HepG2 (cell line): ENCODE measurements around the gene NPSR1. TPM values are rescaled to one million over a fixed set of nuclear protein-coding genes. Genes with fewer than 3 reads are reported as not detected.
A peak's percentile ranks its signal among the peaks of the same experiment; 100 is the strongest.

Source experiments
- ATAC-seq: fragments of 200-7000 bp; cut with Tn5 transposase; 3 replicates; pipeline ENCODE4 v1.9.1; 2020; ENCODE audit warnings: mild to moderate bottlenecking, moderate library complexity
- BruUV-seq: library from RNA; stranded (reverse); fragments of 400-500 nt; replicated peaks from 2 replicates; lab custom pipeline; 2021; lab: Mats Ljungman, UMichigan
- CTCF ChIA-PET: fragments of 300-600 bp; formaldehyde crosslinking; extraction: SDS; loops from one replicate; lab custom pipeline; 2021; ENCODE audit warnings: low total read pairs, inconsistent platforms, low intra/inter-chr PET ratio; lab: Yijun Ruan, JAX
- POLR2A ChIA-PET: fragments of 350-600 bp; sonication (Branson Sonifier 250); formaldehyde crosslinking; loops from one replicate; lab custom pipeline; 2020; ENCODE audit warnings: antibody characterized with exemption, inconsistent platforms; lab: Yijun Ruan, JAX
- DNase-seq: peaks from one replicate; pipeline ENCODE4 v3.0.0-alpha.2; 2015; ENCODE audit warnings: low spot score
- FAIRE-seq: peaks from 3 replicates; lab custom pipeline; 2011; peaks lifted over from hg19 to GRCh38; lab: Jason Lieb, UNC
- H2AFZ ChIP-seq: one replicate; pipeline ENCODE4 v1.6.1; 2011; ENCODE audit warnings: low read length, inconsistent platforms
- H3K27ac ChIP-seq: fragments of 300-600 bp; 3 replicates; pipeline ENCODE4 v1.8.0; 2011; ENCODE audit warnings: mixed run types, mild to moderate bottlenecking, mixed read lengths, low read length, inconsistent platforms; ENCODE audit not compliant: insufficient read depth; ENCODE audit errors: extremely low read length
- H3K27me3 ChIP-seq, 2 experiments: fragments of 200-600 bp in 1 of 2; 2 replicates in 1 of 2; 3 replicates in 1 of 2; pipeline versions ENCODE4 v1.6.0 to v1.8.0; 2011; ENCODE audit warnings: low read length in 2 of 2, mild to moderate bottlenecking in 2 of 2, moderate library complexity in 2 of 2, inconsistent platforms in 1 of 2; ENCODE audit not compliant: insufficient read depth in 2 of 2, control insufficient read depth in 1 of 2
- H3K36me3 ChIP-seq, 2 experiments: fragments of 200-600 bp in 1 of 2; replicated peaks in 1 of 2; 2 replicates in 1 of 2; 3 replicates in 1 of 2; pipeline versions ENCODE4 v1.5.1 to v1.8.0; 2011; ENCODE audit warnings: low read length in 2 of 2, inconsistent platforms in 1 of 2; ENCODE audit not compliant: insufficient read depth in 2 of 2, control insufficient read depth in 1 of 2
- H3K4me1 ChIP-seq: 2 replicates; pipeline ENCODE4 v1.5.1; 2012; ENCODE audit warnings: low read length, inconsistent platforms; ENCODE audit not compliant: insufficient read depth
- H3K4me2 ChIP-seq: 2 replicates; pipeline ENCODE4 v1.6.0; 2011; ENCODE audit warnings: low read depth, low read length, inconsistent platforms
- H3K4me3 ChIP-seq, 3 experiments: fragments of 200-600 bp in 1 of 3; sonication (generic), shearing (Covaris generic) in 1 of 3; replicated peaks in 1 of 3; 2 replicates each; pipeline ENCODE4 v1.5.1; 2011 to 2016; ENCODE audit warnings: low read length in 3 of 3, inconsistent platforms in 2 of 3, low read depth in 2 of 3, mild to moderate bottlenecking in 2 of 3, control low read depth in 1 of 3, mixed read lengths in 1 of 3; ENCODE audit not compliant: insufficient read depth in 1 of 3
- H3K79me2 ChIP-seq: one replicate; pipeline ENCODE4 v1.6.1; 2011; ENCODE audit warnings: low read length, inconsistent platforms; ENCODE audit not compliant: insufficient read depth
- H3K9ac ChIP-seq: 2 replicates; pipeline ENCODE4 v1.6.0; 2011; ENCODE audit warnings: mild to moderate bottlenecking, low read depth, low read length, inconsistent platforms; ENCODE audit not compliant: insufficient read depth
- H3K9me3 ChIP-seq: 2 replicates; pipeline ENCODE4 v1.5.1; 2012; ENCODE audit warnings: mild to moderate bottlenecking, low read length
- H4K20me1 ChIP-seq: 2 replicates; pipeline ENCODE4 v1.6.0; 2011; ENCODE audit warnings: inconsistent platforms, mild to moderate bottlenecking, low read length, moderate library complexity; ENCODE audit not compliant: insufficient read depth
- EHMT2 ChIP-seq: fragments of 200-600 bp; sonication (generic); IDR thresholded peaks from 2 replicates; pipeline ENCODE4 v1.7.0; 2017; ENCODE audit warnings: antibody characterized with exemption, low read depth, low read length, borderline replicate concordance
- HNF4A ChIP-seq: sonication (generic); formaldehyde crosslinking; IDR thresholded peaks from 2 replicates; pipeline ENCODE4 v1.4.0; 2020; ENCODE audit warnings: missing genetic modification reagents
- HOXA7 ChIP-seq: sonication (generic); formaldehyde crosslinking; IDR thresholded peaks from 2 replicates; pipeline ENCODE4 v1.8.1; 2022; ENCODE audit warnings: mild to moderate bottlenecking, missing genetic modification reagents, moderate library complexity
- TOE1 ChIP-seq: sonication (generic); formaldehyde crosslinking; IDR thresholded peaks from 2 replicates; pipeline ENCODE4 v1.4.0; 2020; ENCODE audit warnings: mild to moderate bottlenecking, missing genetic modification reagents
- TSC22D2 ChIP-seq: sonication (generic); formaldehyde crosslinking; IDR thresholded peaks from 2 replicates; pipeline ENCODE4 v1.5.1; 2020; ENCODE audit warnings: missing genetic modification reagents, mild to moderate bottlenecking, borderline replicate concordance
- ZNF616 ChIP-seq: sonication (generic); formaldehyde crosslinking; IDR thresholded peaks from 2 replicates; pipeline ENCODE4 v1.5.0; 2020; ENCODE audit warnings: low read depth, mild to moderate bottlenecking, missing genetic modification reagents
- ZNF841 ChIP-seq: sonication (generic); formaldehyde crosslinking; IDR thresholded peaks from 2 replicates; pipeline ENCODE4 v1.8.1; 2023; ENCODE audit warnings: missing genetic modification reagents, borderline replicate concordance
- ZNF879 ChIP-seq: sonication (generic); formaldehyde crosslinking; IDR thresholded peaks from 2 replicates; pipeline ENCODE4 v1.8.1; 2023; ENCODE audit warnings: missing genetic modification reagents
- in situ Hi-C: cut with HindIII; loops from 2 replicates; pipeline ENCODE4 v1.10.0; 2017; ENCODE audit warnings: low pct_unique_long_range_greater_than_20kb; ENCODE audit not compliant: extremely low pct_ligation_motif_present
- intact Hi-C: fragments of 100-400 bp; cut with micrococcal nuclease; formaldehyde crosslinking; loops from one replicate; pipeline ENCODE4 v1.10.0; 2022; ENCODE audit not compliant: unreplicated experiment
- polyA plus RNA-seq, 8 experiments: library from polyadenylated mRNA; depleted of rRNA in 3 of 8; stranded (reverse) in 7 of 8; unstranded in 1 of 8; fragments of >200 nt; fragmentation: Illumina TruSeq in 4 of 8; extraction: Trizol in 4 of 8; gene quantifications; 2 replicates each; pipeline versions ENCODE4 v1.2.1 to v1.2.3, GENCODE V29; 2011 to 2016; ENCODE audit warnings: low read depth in 4 of 8, missing spikeins in 1 of 8, mixed read lengths in 1 of 8; ENCODE audit not compliant: insufficient read depth in 1 of 8
- total RNA-seq, 5 experiments: library from RNA; depleted of rRNA; stranded (reverse); fragments of >200 nt; fragmentation: Illumina TruSeq; extraction: Trizol; gene quantifications; 2 replicates each; pipeline ENCODE4 v1.2.3, GENCODE V29; 2016; ENCODE audit warnings: low read depth in 1 of 5
- TF ChIP-seq, protein P1 (sequence below): sonication (generic); formaldehyde crosslinking; IDR thresholded peaks from 2 replicates; pipeline ENCODE4 v1.4.0; 2020; ENCODE audit warnings: missing genetic modification reagents, mild to moderate bottlenecking, borderline replicate concordance
- TF ChIP-seq, protein P2 (sequence below): sonication (generic); formaldehyde crosslinking; IDR thresholded peaks from 2 replicates; pipeline ENCODE4 v1.4.0; 2020; ENCODE audit warnings: mild to moderate bottlenecking, missing genetic modification reagents

Gene NPSR1
- total and polyA plus RNA-seq, 2 of the 13 experiments (the other 11 are each of a cell fraction or from before 2014, with no cell fraction given) = not detected

DNA sequence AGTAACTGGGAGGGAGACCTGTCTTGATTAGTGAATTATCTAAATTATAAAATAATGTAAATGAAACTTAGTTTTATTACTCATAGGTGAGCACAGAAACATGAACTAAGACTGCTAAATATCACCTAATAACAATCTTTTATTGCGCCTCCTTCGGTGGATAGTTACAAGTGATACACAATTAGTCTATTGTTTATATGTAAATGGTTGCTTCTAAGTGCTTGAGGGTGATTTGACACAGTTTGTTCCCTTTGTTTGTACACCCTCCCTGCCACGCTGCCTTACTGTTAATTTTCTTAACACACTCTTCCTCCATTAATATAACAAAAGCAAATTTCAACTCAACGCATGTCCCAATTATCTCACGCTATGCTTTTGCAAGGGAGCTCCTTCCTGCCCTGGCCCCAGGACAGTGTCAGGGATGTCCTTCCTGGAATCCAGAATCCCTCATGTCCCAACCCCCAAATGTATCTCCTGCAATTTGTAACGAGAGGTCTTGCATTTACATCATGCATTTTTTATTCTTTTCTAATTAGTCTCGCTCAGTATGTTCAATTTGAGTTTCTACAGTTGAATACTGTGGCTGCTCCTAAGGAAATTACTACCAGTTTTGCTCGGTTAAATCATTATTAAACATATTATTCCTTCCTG lies 4.2 kb downstream of the NPSR1 start (continued):
- TF ChIP-seq, protein P1, sequence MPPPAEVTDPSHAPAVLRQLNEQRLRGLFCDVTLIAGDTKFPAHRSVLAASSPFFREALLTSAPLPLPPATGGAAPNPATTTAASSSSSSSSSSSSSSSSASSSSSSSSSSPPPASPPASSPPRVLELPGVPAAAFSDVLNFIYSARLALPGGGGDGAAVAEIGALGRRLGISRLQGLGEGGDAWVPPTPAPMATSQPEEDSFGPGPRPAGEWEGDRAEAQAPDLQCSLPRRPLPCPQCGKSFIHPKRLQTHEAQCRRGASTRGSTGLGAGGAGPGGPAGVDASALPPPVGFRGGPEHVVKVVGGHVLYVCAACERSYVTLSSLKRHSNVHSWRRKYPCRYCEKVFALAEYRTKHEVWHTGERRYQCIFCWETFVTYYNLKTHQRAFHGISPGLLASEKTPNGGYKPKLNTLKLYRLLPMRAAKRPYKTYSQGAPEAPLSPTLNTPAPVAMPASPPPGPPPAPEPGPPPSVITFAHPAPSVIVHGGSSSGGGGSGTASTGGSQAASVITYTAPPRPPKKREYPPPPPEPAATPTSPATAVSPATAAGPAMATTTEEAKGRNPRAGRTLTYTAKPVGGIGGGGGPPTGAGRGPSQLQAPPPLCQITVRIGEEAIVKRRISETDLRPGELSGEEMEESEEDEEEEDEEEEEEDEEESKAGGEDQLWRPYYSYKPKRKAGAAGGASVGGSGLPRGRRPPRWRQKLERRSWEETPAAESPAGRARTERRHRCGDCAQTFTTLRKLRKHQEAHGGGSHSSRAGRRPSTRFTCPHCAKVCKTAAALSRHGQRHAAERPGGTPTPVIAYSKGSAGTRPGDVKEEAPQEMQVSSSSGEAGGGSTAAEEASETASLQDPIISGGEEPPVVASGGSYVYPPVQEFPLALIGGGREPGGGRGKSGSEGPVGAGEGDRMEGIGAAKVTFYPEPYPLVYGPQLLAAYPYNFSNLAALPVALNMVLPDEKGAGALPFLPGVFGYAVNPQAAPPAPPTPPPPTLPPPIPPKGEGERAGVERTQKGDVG (CRISPR knock-in tag) = no peak
- TF ChIP-seq ZNF616 (CRISPR knock-in tag) (no peak), ZNF841 (CRISPR knock-in tag) (no peak), TOE1 (no peak), TSC22D2 (CRISPR knock-in tag) (no peak), HOXA7 (CRISPR knock-in tag) (no peak), ZNF879 (no peak)
- TF ChIP-seq, all 625 proteins: peak for 0

DNA sequence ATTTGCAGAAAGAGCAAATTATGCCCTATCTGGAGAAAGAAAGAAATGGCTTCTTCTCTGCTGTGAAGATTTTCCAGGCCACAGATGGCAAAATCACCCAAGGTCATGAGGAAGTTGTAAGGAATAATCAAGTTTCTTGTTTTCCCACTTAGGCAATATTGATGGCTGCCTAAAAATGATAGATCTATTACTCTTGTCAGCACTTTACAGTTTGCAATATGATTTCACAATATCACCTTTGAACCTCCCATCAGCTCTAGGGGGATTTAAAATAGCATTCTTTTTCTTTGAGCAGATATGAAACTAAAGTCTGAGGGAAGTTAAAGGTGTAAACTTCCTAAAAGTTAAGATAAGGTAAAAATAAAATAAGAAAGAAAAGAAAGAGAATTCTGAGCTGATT lies 6.7 kb downstream of the NPSR1 start:
- DNase-seq (peak; percentile 4), FAIRE-seq (no peak), ATAC-seq (no peak)
- Histone ChIP-seq H3K9ac (no peak overlapping the region), H3K4me3 (no peak overlapping the region), H3K4me1 (peaks cover 13% of the 10 kb centered on the region), H2AFZ (no peak overlapping the region), H4K20me1 (no peaks in the 10 kb centered on the region), H3K27ac (no peak overlapping the region), H3K9me3 (no peaks in the 10 kb centered on the region), H3K36me3 (peaks cover 1 to 3% of the 10 kb centered on the region in 2 experiments; a peak in 1 of 5 replicates), H3K27me3 (no peaks in the 10 kb centered on the region), H3K79me2 (peaks cover 4% of the 10 kb centered on the region), H3K4me2 (no peak overlapping the region)
- in situ Hi-C loops (no loop called here), intact Hi-C loops (no loop called here)
- ChIA-PET POLR2A (no interaction called here), CTCF (no interaction called here)
- BruUV-seq = no TSS peak
- TF ChIP-seq, protein P2, sequence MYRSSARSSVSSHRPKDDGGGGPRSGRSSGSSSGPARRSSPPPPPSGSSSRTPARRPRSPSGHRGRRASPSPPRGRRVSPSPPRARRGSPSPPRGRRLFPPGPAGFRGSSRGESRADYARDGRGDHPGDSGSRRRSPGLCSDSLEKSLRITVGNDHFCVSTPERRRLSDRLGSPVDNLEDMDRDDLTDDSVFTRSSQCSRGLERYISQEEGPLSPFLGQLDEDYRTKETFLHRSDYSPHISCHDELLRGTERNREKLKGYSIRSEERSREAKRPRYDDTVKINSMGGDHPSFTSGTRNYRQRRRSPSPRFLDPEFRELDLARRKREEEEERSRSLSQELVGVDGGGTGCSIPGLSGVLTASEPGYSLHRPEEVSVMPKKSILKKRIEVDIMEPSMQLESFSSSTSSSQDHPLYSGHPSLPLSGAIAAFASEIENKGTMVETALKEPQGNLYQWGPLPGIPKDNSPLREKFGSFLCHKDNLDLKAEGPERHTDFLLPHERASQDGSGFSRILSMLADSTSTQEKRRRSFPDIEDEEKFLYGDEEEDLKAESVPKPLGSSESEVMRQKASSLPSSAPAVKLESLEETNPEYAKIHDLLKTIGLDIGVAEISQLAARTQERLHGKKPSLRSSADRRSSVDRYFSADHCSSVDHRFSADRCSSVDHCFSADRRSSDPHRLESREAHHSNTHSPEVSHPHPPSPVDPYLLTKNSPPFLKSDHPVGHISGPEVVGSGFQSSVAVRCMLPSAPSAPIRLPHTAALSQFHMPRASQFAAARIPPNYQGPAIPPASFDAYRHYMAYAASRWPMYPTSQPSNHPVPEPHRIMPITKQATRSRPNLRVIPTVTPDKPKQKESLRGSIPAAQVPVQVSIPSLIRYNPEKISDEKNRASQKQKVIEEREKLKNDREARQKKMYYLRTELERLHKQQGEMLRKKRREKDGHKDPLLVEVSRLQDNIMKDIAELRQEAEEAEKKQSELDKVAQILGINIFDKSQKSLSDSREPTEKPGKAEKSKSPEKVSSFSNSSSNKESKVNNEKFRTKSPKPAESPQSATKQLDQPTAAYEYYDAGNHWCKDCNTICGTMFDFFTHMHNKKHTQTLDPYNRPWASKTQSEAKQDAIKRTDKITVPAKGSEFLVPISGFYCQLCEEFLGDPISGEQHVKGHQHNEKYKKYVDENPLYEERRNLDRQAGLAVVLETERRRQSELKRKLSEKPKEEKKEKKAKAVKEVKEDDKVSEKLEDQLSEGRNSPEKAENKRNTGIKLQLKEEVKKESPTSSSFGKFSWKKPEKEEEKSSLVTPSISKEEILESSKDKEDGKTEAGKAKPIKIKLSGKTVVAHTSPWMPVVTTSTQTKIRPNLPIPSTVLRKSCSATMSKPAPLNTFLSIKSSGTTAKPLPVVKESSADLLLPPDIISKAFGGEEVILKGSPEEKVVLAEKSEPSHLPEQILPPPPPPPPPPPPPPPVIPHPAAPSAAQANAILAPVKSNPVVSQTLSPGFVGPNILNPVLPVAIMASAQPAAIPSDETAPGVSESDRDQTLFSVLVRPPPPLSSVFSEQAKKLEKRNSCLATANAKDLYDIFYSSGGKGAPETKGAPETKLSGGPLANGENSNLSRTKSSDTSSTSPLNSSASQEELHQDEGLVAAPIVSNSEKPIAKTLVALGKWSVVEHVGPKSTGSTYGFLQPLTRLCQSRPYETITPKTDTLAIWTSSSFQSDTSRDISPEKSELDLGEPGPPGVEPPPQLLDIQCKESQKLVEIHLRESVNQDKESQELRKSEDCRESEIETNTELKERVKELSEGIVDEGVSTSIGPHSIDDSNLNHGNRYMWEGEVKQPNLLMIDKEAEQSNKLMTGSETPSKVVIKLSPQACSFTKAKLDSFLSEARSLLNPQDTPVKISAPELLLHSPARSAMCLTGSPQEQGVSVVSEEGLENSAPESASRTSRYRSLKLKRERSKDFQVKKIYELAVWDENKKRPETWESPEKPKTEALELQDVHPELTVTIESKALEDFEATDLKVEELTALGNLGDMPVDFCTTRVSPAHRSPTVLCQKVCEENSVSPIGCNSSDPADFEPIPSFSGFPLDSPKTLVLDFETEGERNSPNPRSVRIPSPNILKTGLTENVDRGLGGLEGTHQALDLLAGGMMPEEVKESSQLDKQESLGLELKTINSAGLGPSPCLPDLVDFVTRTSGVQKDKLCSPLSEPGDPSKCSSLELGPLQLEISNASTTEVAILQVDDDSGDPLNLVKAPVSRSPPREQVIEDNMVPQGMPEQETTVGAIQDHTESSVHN (CRISPR knock-in tag) = no peak
- TF ChIP-seq HNF4A (CRISPR knock-in tag) (peak; percentile 43), EHMT2 (no peak)
